HepG2 (cell line): Measurements from ENCODE around the gene DUS1L. TPM values are rescaled to one million over a fixed set of nuclear protein-coding genes. Genes with fewer than 3 reads are reported as not detected.

Experiments
- ATAC-seq: fragments of 200-7000 bp; cut with Tn5 transposase; 3 replicates; pipeline ENCODE4 v1.9.1; 2020; ENCODE audit warnings: mild to moderate bottlenecking, moderate library complexity
- BruUV-seq: library from RNA; stranded (reverse); fragments of 400-500 nt; replicated peaks from 2 replicates; lab custom pipeline; 2021; lab: Mats Ljungman, UMichigan
- CTCF ChIA-PET: fragments of 300-600 bp; formaldehyde crosslinking; extraction: SDS; loops from one replicate; lab custom pipeline; 2021; ENCODE audit warnings: low total read pairs, inconsistent platforms, low intra/inter-chr PET ratio; lab: Yijun Ruan, JAX
- POLR2A ChIA-PET: fragments of 350-600 bp; sonication (Branson Sonifier 250); formaldehyde crosslinking; loops from one replicate; lab custom pipeline; 2020; ENCODE audit warnings: antibody characterized with exemption, inconsistent platforms; lab: Yijun Ruan, JAX
- DNase-seq: peaks from one replicate; pipeline ENCODE4 v3.0.0-alpha.2; 2015; ENCODE audit warnings: low spot score
- FAIRE-seq: peaks from 3 replicates; lab custom pipeline; 2011; peaks lifted over from hg19 to GRCh38; lab: Jason Lieb, UNC
- H2AFZ ChIP-seq: one replicate; pipeline ENCODE4 v1.6.1; 2011; ENCODE audit warnings: low read length, inconsistent platforms
- H3K27ac ChIP-seq: fragments of 300-600 bp; 3 replicates; pipeline ENCODE4 v1.8.0; 2011; ENCODE audit warnings: mixed run types, mild to moderate bottlenecking, mixed read lengths, low read length, inconsistent platforms; ENCODE audit not compliant: insufficient read depth; ENCODE audit errors: extremely low read length
- H3K27me3 ChIP-seq, 2 experiments: fragments of 200-600 bp in 1 of 2; 2 replicates in 1 of 2; 3 replicates in 1 of 2; pipeline versions ENCODE4 v1.6.0 to v1.8.0; 2011; ENCODE audit warnings: low read length in 2 of 2, mild to moderate bottlenecking in 2 of 2, moderate library complexity in 2 of 2, inconsistent platforms in 1 of 2; ENCODE audit not compliant: insufficient read depth in 2 of 2, control insufficient read depth in 1 of 2
- H3K36me3 ChIP-seq, 2 experiments: fragments of 200-600 bp in 1 of 2; replicated peaks in 1 of 2; 2 replicates in 1 of 2; 3 replicates in 1 of 2; pipeline versions ENCODE4 v1.5.1 to v1.8.0; 2011; ENCODE audit warnings: low read length in 2 of 2, inconsistent platforms in 1 of 2; ENCODE audit not compliant: insufficient read depth in 2 of 2, control insufficient read depth in 1 of 2
- H3K4me1 ChIP-seq: 2 replicates; pipeline ENCODE4 v1.5.1; 2012; ENCODE audit warnings: low read length, inconsistent platforms; ENCODE audit not compliant: insufficient read depth
- H3K4me2 ChIP-seq: 2 replicates; pipeline ENCODE4 v1.6.0; 2011; ENCODE audit warnings: low read depth, low read length, inconsistent platforms
- H3K4me3 ChIP-seq, 3 experiments: fragments of 200-600 bp in 1 of 3; sonication (generic), shearing (Covaris generic) in 1 of 3; replicated peaks in 1 of 3; 2 replicates each; pipeline ENCODE4 v1.5.1; 2011 to 2016; ENCODE audit warnings: low read length in 3 of 3, inconsistent platforms in 2 of 3, low read depth in 2 of 3, mild to moderate bottlenecking in 2 of 3, control low read depth in 1 of 3, mixed read lengths in 1 of 3; ENCODE audit not compliant: insufficient read depth in 1 of 3
- H3K79me2 ChIP-seq: one replicate; pipeline ENCODE4 v1.6.1; 2011; ENCODE audit warnings: low read length, inconsistent platforms; ENCODE audit not compliant: insufficient read depth
- H3K9ac ChIP-seq: 2 replicates; pipeline ENCODE4 v1.6.0; 2011; ENCODE audit warnings: mild to moderate bottlenecking, low read depth, low read length, inconsistent platforms; ENCODE audit not compliant: insufficient read depth
- H3K9me3 ChIP-seq: 2 replicates; pipeline ENCODE4 v1.5.1; 2012; ENCODE audit warnings: mild to moderate bottlenecking, low read length
- H4K20me1 ChIP-seq: 2 replicates; pipeline ENCODE4 v1.6.0; 2011; ENCODE audit warnings: inconsistent platforms, mild to moderate bottlenecking, low read length, moderate library complexity; ENCODE audit not compliant: insufficient read depth
- BCL6 ChIP-seq: IDR thresholded peaks from 2 replicates; pipeline ENCODE4 v1.6.1; 2016; ENCODE audit warnings: missing genetic modification reagents, missing compliant biosample characterization
- BRD4 ChIP-seq: sonication (generic); formaldehyde crosslinking; IDR thresholded peaks from 2 replicates; pipeline ENCODE4 v1.4.0; 2020; ENCODE audit warnings: missing genetic modification reagents
- CAMTA2 ChIP-seq: sonication (generic); formaldehyde crosslinking; IDR thresholded peaks from 2 replicates; pipeline ENCODE4 v1.4.0; 2020; ENCODE audit warnings: mild to moderate bottlenecking, missing genetic modification reagents, borderline replicate concordance
- CBX2 ChIP-seq, 2 experiments: fragments of 200-600 bp in 1 of 2; sonication (generic); formaldehyde crosslinking in 1 of 2; IDR thresholded peaks; 2 replicates each; pipeline versions ENCODE4 v1.7.0 to v1.8.1; 2018 to 2022; ENCODE audit warnings: low read depth in 2 of 2, low read length in 1 of 2, mild to moderate bottlenecking in 1 of 2, missing genetic modification reagents in 1 of 2
- EZH2 ChIP-seq: conservative IDR thresholded peaks from 2 replicates; pipeline ENCODE4 v1.6.1; 2012; ENCODE audit warnings: mild to moderate bottlenecking, low read depth, low read length, moderate library complexity
- FOSL1 ChIP-seq: sonication (generic); formaldehyde crosslinking; IDR thresholded peaks from 2 replicates; pipeline ENCODE4 v1.9.0; 2021; ENCODE audit warnings: missing genetic modification reagents, borderline replicate concordance
- GABPB1 ChIP-seq: IDR thresholded peaks from 2 replicates; pipeline ENCODE4 v1.6.1; 2016; ENCODE audit warnings: mild to moderate bottlenecking, missing genetic modification reagents, moderate library complexity, missing compliant biosample characterization
- GPN1 ChIP-seq: sonication (generic); formaldehyde crosslinking; IDR thresholded peaks from 2 replicates; pipeline ENCODE4 v1.5.1; 2020; ENCODE audit warnings: missing genetic modification reagents, borderline replicate concordance
- HNRNPLL ChIP-seq: fragments of 200-400 bp; formaldehyde crosslinking; IDR thresholded peaks from 2 replicates; pipeline ENCODE4 v1.6.1; 2017; ENCODE audit warnings: mild to moderate bottlenecking, low read depth, low read length; ENCODE audit not compliant: poor library complexity, severe bottlenecking
- KMT2A ChIP-seq: sonication (generic); formaldehyde crosslinking; IDR thresholded peaks from 2 replicates; pipeline ENCODE4 v1.4.0; 2020; ENCODE audit warnings: missing genetic modification reagents
- MTERF4 ChIP-seq: sonication (generic); formaldehyde crosslinking; IDR thresholded peaks from 2 replicates; pipeline ENCODE4 v1.8.0; 2023; ENCODE audit warnings: mild to moderate bottlenecking, missing genetic modification reagents
- NCOA1 ChIP-seq: sonication (generic); formaldehyde crosslinking; IDR thresholded peaks from 2 replicates; pipeline ENCODE4 v1.9.0; 2021; ENCODE audit warnings: missing genetic modification reagents
- NCOA2 ChIP-seq: sonication (generic); formaldehyde crosslinking; IDR thresholded peaks from 2 replicates; pipeline ENCODE4 v1.8.0; 2022; ENCODE audit warnings: inconsistent platforms
- ONECUT2 ChIP-seq: sonication (generic); formaldehyde crosslinking; IDR thresholded peaks from 2 replicates; pipeline ENCODE4 v1.4.0; 2020; ENCODE audit warnings: missing genetic modification reagents
- POGZ ChIP-seq: sonication (generic); formaldehyde crosslinking; IDR thresholded peaks from 2 replicates; pipeline ENCODE4 v1.4.0; 2020; ENCODE audit warnings: mild to moderate bottlenecking, missing genetic modification reagents
- POLR2A ChIP-seq, 2 experiments: IDR thresholded peaks; 2 replicates each; pipeline ENCODE4 v1.6.1; 2011; ENCODE audit warnings: low read depth in 2 of 2, low read length in 2 of 2, mild to moderate bottlenecking in 1 of 2, moderate library complexity in 1 of 2; ENCODE audit not compliant: insufficient read depth in 1 of 2
- RBFOX2 ChIP-seq: fragments of 200-400 bp; formaldehyde crosslinking; IDR thresholded peaks from 2 replicates; pipeline ENCODE4 v1.6.1; 2017; ENCODE audit warnings: low read depth, mild to moderate bottlenecking, low read length
- RBM22 ChIP-seq: fragments of 200-400 bp; formaldehyde crosslinking; optimal IDR thresholded peaks from 2 replicates; pipeline ENCODE3; 2017; ENCODE audit warnings: mild to moderate bottlenecking, low read length, moderate library complexity
- SSRP1 ChIP-seq: IDR thresholded peaks from 2 replicates; pipeline ENCODE4 v1.6.1; 2016; ENCODE audit warnings: control low read depth
- ZNF337 ChIP-seq: sonication (generic); formaldehyde crosslinking; IDR thresholded peaks from 2 replicates; pipeline ENCODE4 v1.5.1; 2020; ENCODE audit warnings: missing genetic modification reagents, low read depth, mild to moderate bottlenecking, borderline replicate concordance
- ZNF776 ChIP-seq: sonication (generic); formaldehyde crosslinking; IDR thresholded peaks from 2 replicates; pipeline ENCODE4 v1.4.0; 2020; ENCODE audit warnings: mild to moderate bottlenecking, missing genetic modification reagents
- ZSCAN20 ChIP-seq: sonication (generic); formaldehyde crosslinking; IDR thresholded peaks from 2 replicates; pipeline ENCODE4 v1.4.0; 2020; ENCODE audit warnings: missing genetic modification reagents, mild to moderate bottlenecking, borderline replicate concordance
- ZSCAN5A ChIP-seq: sonication (generic); formaldehyde crosslinking; IDR thresholded peaks from 2 replicates; pipeline ENCODE4 v1.8.0; 2022; ENCODE audit warnings: mild to moderate bottlenecking, missing genetic modification reagents, borderline replicate concordance
- WGBS: methylation state at CpG from one replicate; pipeline ENCODE4 v1.1.6; 2017; ENCODE audit warnings: low lambda C conversion rate; 5-methylcytosine and 5-hydroxymethylcytosine counted together
- in situ Hi-C: cut with HindIII; loops from 2 replicates; pipeline ENCODE4 v1.10.0; 2017; ENCODE audit warnings: low pct_unique_long_range_greater_than_20kb; ENCODE audit not compliant: extremely low pct_ligation_motif_present
- intact Hi-C: fragments of 100-400 bp; cut with micrococcal nuclease; formaldehyde crosslinking; loops from one replicate; pipeline ENCODE4 v1.10.0; 2022; ENCODE audit not compliant: unreplicated experiment
- polyA plus RNA-seq, 8 experiments: library from polyadenylated mRNA; depleted of rRNA in 3 of 8; stranded (reverse) in 7 of 8; unstranded in 1 of 8; fragments of >200 nt; fragmentation: Illumina TruSeq in 4 of 8; extraction: Trizol in 4 of 8; gene quantifications; 2 replicates each; pipeline versions ENCODE4 v1.2.1 to v1.2.3, GENCODE V29; 2011 to 2016; ENCODE audit warnings: low read depth in 4 of 8, missing spikeins in 1 of 8, mixed read lengths in 1 of 8; ENCODE audit not compliant: insufficient read depth in 1 of 8
- total RNA-seq, 5 experiments: library from RNA; depleted of rRNA; stranded (reverse); fragments of >200 nt; fragmentation: Illumina TruSeq; extraction: Trizol; gene quantifications; 2 replicates each; pipeline ENCODE4 v1.2.3, GENCODE V29; 2016; ENCODE audit warnings: low read depth in 1 of 5

Gene DUS1L
- total and polyA plus RNA-seq, 2 of the 13 experiments (the other 11 are each of a cell fraction or from before 2014, with no cell fraction given) = 81.0 to 109 TPM

GRCh38 chr17:82083533-82084359 is 18.1 kb upstream of the DUS1L start (continued):
- TF ChIP-seq ZSCAN5A (CRISPR knock-in tag) = no peak
- no peak for TF ChIP-seq HNRNPLL
- TF ChIP-seq MTERF4 (CRISPR knock-in tag) = no peak
- no peak for TF ChIP-seq CBX2 (IDR thresholded peaks at IDR 0.05; ENCODE audit: low read depth, low read length)
- no peak for TF ChIP-seq CBX2 (CRISPR knock-in tag; IDR thresholded peaks at IDR 0.05; ENCODE audit: low read depth)
- peak in 1 of 2 experiments; percentile 63; a peak in 2 of 4 replicates for TF ChIP-seq POLR2A (IDR thresholded peaks at IDR 0.05; ENCODE audit: insufficient read depth in 1 of 2, low read depth in 2 of 2, low read length in 2 of 2)
- TF ChIP-seq GABPB1 (CRISPR knock-in tag) = no peak; the same call in 1 of the 2 replicates
- TF ChIP-seq RBFOX2 = peak; percentile 89
- TF ChIP-seq SSRP1 (CRISPR knock-in tag) = peak; percentile 25; the same call in 1 of the 2 replicates
- TF ChIP-seq ONECUT2 (CRISPR knock-in tag) = no peak
- TF ChIP-seq EZH2 = no peak

- H3K4me3 ChIP-seq = no peak overlapping the region
- WGBS = 98% methylated on average over 24 of the region's 24 CpGs
- H3K9me3 ChIP-seq = no peaks in the 10 kb centered on the region
- CTCF ChIA-PET = no interaction called here
- ATAC-seq (no peak), DNase-seq (no peak), FAIRE-seq (no peak)
- in situ Hi-C loops = no loop called here
- H3K9ac ChIP-seq = no peak overlapping the region
- intact Hi-C loops = no loop called here
- H3K27me3 ChIP-seq = no peaks in the 10 kb centered on the region
- H3K79me2 ChIP-seq = peaks cover 5% of the 10 kb centered on the region
- H3K27ac ChIP-seq = no peak overlapping the region
- H3K36me3 ChIP-seq = peaks cover 80 to 93% of the 10 kb centered on the region in 2 experiments
- H3K4me2 ChIP-seq = no peak overlapping the region
- POLR2A ChIA-PET = no interaction called here
- TSS peak; percentile 47 for BruUV-seq
- peaks cover 65% of the 10 kb centered on the region for H4K20me1 ChIP-seq
- no peaks in the 10 kb centered on the region for H3K4me1 ChIP-seq
- no peak overlapping the region for H2AFZ ChIP-seq
- TF ChIP-seq NCOA2 (CRISPR knock-in tag) (no peak), ZNF337 (no peak), POLR2A (IDR thresholded peaks at IDR 0.05; ENCODE audit: insufficient read depth in 1 of 2, low read depth in 2 of 2, low read length in 2 of 2) (peak in 1 of 2 experiments; percentile 24; a peak in 2 of 4 replicates), BCL6 (no peak), GPN1 (CRISPR knock-in tag) (no peak), ZNF776 (0 out of 2 replicates have a peak, but pooled peaks have one; percentile 19), FOSL1 (no peak), NCOA1 (CRISPR knock-in tag) (no peak), ZSCAN20 (CRISPR knock-in tag) (no peak), KMT2A (CRISPR knock-in tag) (no peak), POGZ (no peak), BRD4 (CRISPR knock-in tag) (no peak), CAMTA2 (no peak), RBM22 (peak; percentile 74)
Measured at GRCh38 chr17:82083009-82083408, 17.4 kb upstream of the DUS1L start.
